Heart left ventricle (tissue), 13 donors: ENCODE measurements around the gene CFAP69.

ENCODE experiments used
- POLR2A ChIP-seq, 2 donors: fragments of 450-650 bp; IDR thresholded peaks; one replicate each; pipeline ENCODE4 v1.6.1; 2017; ENCODE audit warnings: antibody characterized with exemption in 2 of 2, mild to moderate bottlenecking in 2 of 2, moderate library complexity in 2 of 2
- TF ChIP-seq, protein P1 (sequence below), 12 donors: fragments of 200-600 bp; sonication (generic) in 4 of 12; IDR thresholded peaks; one replicate each; pipeline versions ENCODE4 v1.5.0 to v1.8.0; 2018 to 2022; ENCODE audit warnings: antibody characterized with exemption in 12 of 12, mild to moderate bottlenecking in 5 of 12
- donor health status: ischemic (EF 13 %, LVEDD 7.1; RV severe dilation, severe dysfunction).
- donor health status: DM: no; HTN: yes; CAD: no.
- donor health status: DM: no; HTN: no; CAD: no.
- donor health status: ischemic (EF 25% LVEDD 6.9; RV normal size, moderate dysfunction).
- donor health status: ischemic (EF 25% LVEDD 5.7; RV mildly dilated, moderate dysfunction).
- donor health status: ischemic (EF 35%, LVEDD 5.7; RV mildly dilated, moderate dysfunction).
- donor health status: nonischemic (EF 11% LVEDD 7.7; RV severe dilation, severe dysfunction).
- donor health status: DM: yes; HTN: yes; CAD: no.
- donor health status: PGD.
- donor health status: ischemic (EF 29% LVEDD 5.4; RV normal size, mild dysfunction).
- donor health status: nonischemic (EF 23%, LVEDD 6.1; RV moderate dilation, normal function).

DNA sequence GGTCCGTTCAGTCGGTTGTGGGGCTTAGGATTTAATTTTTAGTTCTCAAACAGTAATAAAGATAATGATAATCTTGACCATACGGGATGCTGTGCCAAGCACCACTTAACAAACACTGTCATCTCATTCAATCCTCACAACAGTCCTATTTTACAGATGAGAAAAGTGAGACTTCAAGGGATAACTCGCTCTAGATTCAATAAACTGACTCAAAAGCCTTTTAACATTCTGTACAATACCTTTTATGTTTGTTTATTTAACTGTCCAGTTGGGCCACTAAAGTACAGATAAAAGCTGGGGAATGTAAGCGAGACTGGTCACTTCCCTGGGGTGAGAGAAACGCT, 437 bp upstream of the CFAP69 start:
- no peak for TF ChIP-seq POLR2A (IDR thresholded peaks at IDR 0.05)
- TF ChIP-seq, protein P1, sequence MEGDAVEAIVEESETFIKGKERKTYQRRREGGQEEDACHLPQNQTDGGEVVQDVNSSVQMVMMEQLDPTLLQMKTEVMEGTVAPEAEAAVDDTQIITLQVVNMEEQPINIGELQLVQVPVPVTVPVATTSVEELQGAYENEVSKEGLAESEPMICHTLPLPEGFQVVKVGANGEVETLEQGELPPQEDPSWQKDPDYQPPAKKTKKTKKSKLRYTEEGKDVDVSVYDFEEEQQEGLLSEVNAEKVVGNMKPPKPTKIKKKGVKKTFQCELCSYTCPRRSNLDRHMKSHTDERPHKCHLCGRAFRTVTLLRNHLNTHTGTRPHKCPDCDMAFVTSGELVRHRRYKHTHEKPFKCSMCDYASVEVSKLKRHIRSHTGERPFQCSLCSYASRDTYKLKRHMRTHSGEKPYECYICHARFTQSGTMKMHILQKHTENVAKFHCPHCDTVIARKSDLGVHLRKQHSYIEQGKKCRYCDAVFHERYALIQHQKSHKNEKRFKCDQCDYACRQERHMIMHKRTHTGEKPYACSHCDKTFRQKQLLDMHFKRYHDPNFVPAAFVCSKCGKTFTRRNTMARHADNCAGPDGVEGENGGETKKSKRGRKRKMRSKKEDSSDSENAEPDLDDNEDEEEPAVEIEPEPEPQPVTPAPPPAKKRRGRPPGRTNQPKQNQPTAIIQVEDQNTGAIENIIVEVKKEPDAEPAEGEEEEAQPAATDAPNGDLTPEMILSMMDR (IDR thresholded peaks at IDR 0.05) = no peak
